22Rv1 (cell line): ENCODE measurements around the gene FBXL12.

Experiments
- H3K27ac ChIP-seq: fragments of 450-650 bp; 2 replicates; pipeline ENCODE4 v1.5.1; 2017
- CTCF ChIP-seq: fragments of 450-650 bp; IDR thresholded peaks from 2 replicates; pipeline ENCODE4 v1.5.1; 2017; ENCODE audit warnings: mild to moderate bottlenecking
- ZFX ChIP-seq: fragments of 450-650 bp; IDR thresholded peaks from 2 replicates; pipeline ENCODE4 v1.6.1; 2017; ENCODE audit warnings: antibody characterized with exemption, borderline replicate concordance

Gene FBXL12

GRCh38 chr19:9818734-9819595 is at the start of gene FBXL12:
FBXL12 (minus strand) TSS chr19:9819079; CDS start chr19:9818813, 266 bp downstream.
- H3K27ac ChIP-seq = peak within 1 kb of the TSS; percentile 91
- TF ChIP-seq CTCF = no peak
- TF ChIP-seq ZFX = no peak

DNA sequence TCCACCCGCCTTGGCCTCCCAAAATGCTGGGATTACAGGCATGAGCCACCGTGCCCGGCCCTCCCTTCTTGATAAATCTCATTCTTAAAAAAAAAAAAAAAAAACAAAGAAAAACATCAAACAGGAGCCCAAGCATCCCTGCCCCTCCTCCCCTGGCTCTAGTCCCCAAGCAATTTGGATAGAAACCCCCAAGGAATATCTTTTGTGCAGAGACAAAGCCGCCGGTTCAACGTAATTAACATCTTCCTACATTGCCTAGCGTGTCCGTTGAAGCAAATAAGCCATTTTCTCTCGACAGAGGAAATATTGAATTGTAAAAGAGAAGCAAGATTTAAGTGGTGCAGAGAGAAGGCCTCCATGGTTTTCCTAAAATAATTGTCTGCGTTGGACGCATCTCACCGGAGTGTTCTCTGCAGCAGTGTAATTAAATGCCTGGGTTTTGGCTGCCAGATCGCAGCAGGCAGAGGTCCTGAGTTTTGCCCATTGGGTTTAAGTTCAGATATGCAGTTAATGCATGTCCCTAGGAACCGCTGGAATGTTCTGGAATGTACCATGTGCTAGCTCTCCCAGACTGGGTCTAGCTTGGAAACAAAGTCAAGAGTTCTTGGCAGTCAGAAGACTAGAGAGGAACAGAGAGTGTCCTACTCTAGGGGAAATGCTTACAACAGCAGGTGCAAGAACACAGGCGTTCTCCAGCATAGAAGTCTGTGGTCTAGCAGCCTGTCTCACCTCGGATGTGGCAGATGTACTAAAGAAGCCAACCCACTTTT is 47.0 kb upstream of the FBXL12 start:
- no peak for TF ChIP-seq ZFX
- no peak for TF ChIP-seq CTCF
- no peak overlapping the region for H3K27ac ChIP-seq

DNA sequence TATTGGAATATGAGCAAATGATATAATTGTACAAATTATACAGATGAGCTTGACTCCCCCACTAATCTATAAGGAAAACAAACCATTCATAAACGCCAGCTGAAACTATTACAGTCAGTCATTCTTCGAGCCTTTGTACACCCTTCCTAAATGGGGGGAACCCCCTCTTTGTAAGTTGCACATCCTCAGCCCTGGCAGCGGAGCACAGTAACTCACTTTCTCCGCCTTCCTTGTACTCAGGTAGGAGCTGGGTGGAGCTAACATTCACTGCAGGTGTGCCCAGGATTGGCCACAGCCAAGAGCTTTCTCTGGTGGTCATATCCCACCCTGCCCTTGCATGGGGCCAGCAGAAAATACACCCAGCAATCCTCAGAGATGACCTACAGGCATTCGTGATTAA is 44.9 kb upstream of the FBXL12 start:
- TF ChIP-seq CTCF (no peak), ZFX (no peak)
- H3K27ac ChIP-seq = no peak overlapping the region

DNA sequence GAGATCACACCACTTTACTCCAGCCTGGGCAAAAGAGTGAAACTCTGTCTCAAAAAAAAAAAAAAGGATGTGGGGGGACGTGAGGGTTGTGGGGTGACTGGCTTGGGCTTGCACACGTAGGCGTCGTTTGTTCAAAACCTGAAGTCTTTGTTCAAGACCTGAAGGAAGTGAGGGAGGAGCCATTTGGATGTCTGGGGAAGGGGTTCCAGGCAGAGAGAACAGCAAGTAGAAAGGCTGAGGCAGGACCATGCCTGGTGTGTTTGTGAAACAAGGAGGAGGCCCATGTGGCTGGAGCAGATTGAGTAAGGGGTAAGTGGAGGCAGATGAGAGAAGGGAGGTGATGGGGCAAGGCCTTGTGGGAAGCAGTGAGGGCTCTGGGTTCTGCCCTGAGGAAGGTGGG is 44.1 kb upstream of the FBXL12 start:
- TF ChIP-seq CTCF = no peak
- no peak for TF ChIP-seq ZFX
- H3K27ac ChIP-seq = no peak overlapping the region

DNA sequence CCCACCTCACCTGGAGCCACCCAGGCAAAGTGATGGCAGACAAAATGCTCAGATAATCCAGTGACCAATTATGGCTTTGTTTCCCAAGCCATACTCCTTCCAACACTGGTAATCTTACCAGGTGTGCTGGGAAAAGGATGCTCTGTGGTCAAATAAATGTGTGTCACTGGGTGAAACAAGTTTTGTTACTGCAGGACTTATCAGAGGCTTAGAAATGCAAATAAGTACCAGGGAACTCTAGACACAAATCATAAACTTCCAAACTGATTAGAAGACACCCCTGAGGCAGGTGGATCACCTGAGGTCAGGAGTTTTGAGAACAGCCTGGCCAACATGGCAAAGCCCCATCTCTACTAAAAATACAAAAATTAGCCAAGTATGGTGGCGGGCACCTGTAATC is 42.6 kb upstream of the FBXL12 start:
- H3K27ac ChIP-seq = no peak overlapping the region
- TF ChIP-seq CTCF (no peak), ZFX (no peak)

- TF ChIP-seq CTCF = no peak
- no peak for TF ChIP-seq ZFX
- no peak overlapping the region for H3K27ac ChIP-seq
These were observed 41.5 kb upstream of the FBXL12 start for GRCh38 chr19:9860407-9860806.

GRCh38 chr19:9858766-9859165 is 39.9 kb upstream of the FBXL12 start:
- no peak overlapping the region for H3K27ac ChIP-seq
- TF ChIP-seq ZFX (no peak), CTCF (no peak)
